IPS-11a (cell line): Measurements from ENCODE around the gene PRAME.
"Not testable (repeated sequence)": the region's sequence is repeated elsewhere in the genome, so short reads cannot be mapped to it uniquely, and the experiment has no call there.

Source experiments
- H3K4me3 ChIP-seq: one replicate; pipeline ENCODE4 v1.5.1; 2013; ENCODE audit warnings: low read depth, low read length, control low read depth

Gene PRAME

GRCh38 chr22:22523494-22523893 lies 35.6 kb downstream of the PRAME start:
- no peak overlapping the region for H3K4me3 ChIP-seq

GRCh38 chr22:22521631-22522030 lies 37.4 kb downstream of the PRAME start:
- H3K4me3 ChIP-seq, result no peak overlapping the region

- H3K4me3 ChIP-seq, result no peak overlapping the region
Observed at GRCh38 chr22:22520667-22521602, 38.1 kb downstream of the PRAME start.

- no peak within 1 kb of the TSS for H3K4me3 ChIP-seq
Observed at GRCh38 chr22:22520020-22520656, 38.9 kb downstream of the PRAME start, which contains the start of gene ZNF280A. ZNF280A (minus strand) TSS chr22:22520270; CDS start chr22:22515630, 4,640 bp downstream.

- no peak overlapping the region for H3K4me3 ChIP-seq
Observed at GRCh38 chr22:22519591-22519990, 39.5 kb downstream of the PRAME start.

GRCh38 chr22:22516992-22517391 lies 42.1 kb downstream of the PRAME start:
- H3K4me3 ChIP-seq, result no peak overlapping the region

GRCh38 chr22:22515890-22516289 lies 43.2 kb downstream of the PRAME start:
- H3K4me3 ChIP-seq, result no peak overlapping the region

GRCh38 chr22:22514431-22514830 lies 44.6 kb downstream of the PRAME start:
- not testable (repeated sequence) for H3K4me3 ChIP-seq

GRCh38 chr22:22513619-22514018 lies 45.4 kb downstream of the PRAME start:
- no peak overlapping the region for H3K4me3 ChIP-seq

- H3K4me3 ChIP-seq, result no peak overlapping the region
Observed at GRCh38 chr22:22512951-22513350, 46.1 kb downstream of the PRAME start.

GRCh38 chr22:22510833-22511232 lies 48.2 kb downstream of the PRAME start:
- H3K4me3 ChIP-seq, result not testable (repeated sequence)

GRCh38 chr22:22509912-22510311 lies 49.2 kb downstream of the PRAME start:
- not testable (repeated sequence) for H3K4me3 ChIP-seq

GRCh38 chr22:22508274-22509176 lies 50.5 kb downstream of the PRAME start, which contains the start of gene ZNF280B:
ZNF280B (minus strand) TSS chr22:22508742; CDS start chr22:22489398, 19,344 bp downstream.
- H3K4me3 ChIP-seq, result peak within 1 kb of the TSS; percentile 88

- H3K4me3 ChIP-seq, result peak overlapping the region; percentile 88
Observed at GRCh38 chr22:22507743-22508273, 51.3 kb downstream of the PRAME start.

- H3K4me3 ChIP-seq, result no peak overlapping the region
Observed at GRCh38 chr22:22506736-22507135, 52.3 kb downstream of the PRAME start.

- H3K4me3 ChIP-seq, result no peak overlapping the region
Observed at GRCh38 chr22:22498267-22498666, 60.8 kb downstream of the PRAME start.
